D721Med (cell line): ENCODE data around the gene TRIL.

ENCODE experiments used
- DNase-seq: peaks from one replicate; pipeline ENCODE4 v3.0.0; 2011; ENCODE audit warnings: low spot score; ENCODE audit not compliant: insufficient read length
- FAIRE-seq: peaks from 2 replicates; lab custom pipeline; 2011; peaks lifted over from hg19 to GRCh38; lab: Jason Lieb, UNC
- CTCF ChIP-seq: IDR thresholded peaks from 2 replicates; pipeline ENCODE4 v1.5.1; 2012; ENCODE audit warnings: mild to moderate bottlenecking, control low read depth; ENCODE audit not compliant: insufficient read depth; ENCODE audit errors: missing control alignments

TRIL gene

GRCh38 chr7:28964056-28964455, 5.9 kb upstream of the TRIL start:
- FAIRE-seq (no peak), DNase-seq (no peak)
- no peak for TF ChIP-seq CTCF

- no peak for TF ChIP-seq CTCF
- no peak for DNase-seq
- FAIRE-seq = no peak
Measured at GRCh38 chr7:28961972-28962371, 3.8 kb upstream of the TRIL start.

GRCh38 chr7:28960071-28960840, 2.1 kb upstream of the TRIL start:
- DNase-seq (no peak), FAIRE-seq (no peak)
- no peak for TF ChIP-seq CTCF

GRCh38 chr7:28958980-28959347, 834 bp upstream of the TRIL start:
- no peak for TF ChIP-seq CTCF
- DNase-seq (no peak), FAIRE-seq (no peak)

- DNase-seq (no peak), FAIRE-seq (no peak)
- no peak for TF ChIP-seq CTCF
Measured at GRCh38 chr7:28957751-28958234, 337 bp downstream of the TRIL start.

GRCh38 chr7:28957064-28957750, 923 bp downstream of the TRIL start:
- FAIRE-seq (no peak), DNase-seq (no peak)
- TF ChIP-seq CTCF = no peak

GRCh38 chr7:28956608-28957063, 1.5 kb downstream of the TRIL start:
- no peak for FAIRE-seq
- TF ChIP-seq CTCF = peak; percentile 39

More at GRCh38 chr7:28956608-28957063, 1.5 kb downstream of the TRIL start:
- no peak for DNase-seq
